ENCODE data around the gene PPIC. TPM values are rescaled to one million over a fixed set of nuclear protein-coding genes. Genes with fewer than 3 reads are reported as not detected.
"Not testable (repeated sequence)": the region's sequence is repeated elsewhere in the genome, so short reads cannot be mapped to it uniquely, and the experiment has no call there.

Gene PPIC
- polyA plus RNA-seq, 4 donors, result 19.2 to 46.4 (median 28.5) TPM

DNA sequence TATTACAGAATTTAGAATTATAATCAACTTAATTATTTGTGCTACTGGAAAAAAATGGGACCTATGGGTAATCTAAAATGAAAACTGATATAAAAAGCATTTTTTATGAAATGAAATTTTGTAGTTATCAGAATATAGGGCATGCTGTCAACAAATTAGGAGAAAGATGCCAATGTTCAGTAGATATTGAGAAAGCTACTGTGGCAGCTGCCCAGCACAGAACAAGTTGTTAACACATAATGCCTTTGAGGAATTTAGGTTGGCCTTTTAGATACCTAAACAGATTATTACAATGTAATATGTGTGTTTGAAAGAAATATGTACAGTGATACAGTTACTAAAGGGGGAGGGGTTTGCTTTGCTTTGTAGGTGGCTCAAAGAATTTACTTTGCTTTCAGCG is 54.1 kb downstream of the PPIC start:
- no peak overlapping the region for H3K27ac ChIP-seq (ENCODE audit: low read depth in 1 of 3, low read length in 2 of 3)
- H3K36me3 ChIP-seq (ENCODE audit: control insufficient read depth in 3 of 3, insufficient read depth in 2 of 3, low read depth in 1 of 3, low read length in 3 of 3), result no peaks in the 10 kb centered on the region
- H3K4me1 ChIP-seq (ENCODE audit: control insufficient read depth in 3 of 3, insufficient read depth in 2 of 3, low read depth in 1 of 3, low read length in 2 of 3), result no peaks in the 10 kb centered on the region
- H3K4me3 ChIP-seq (ENCODE audit: low read depth in 1 of 3, low read length in 3 of 3), result no peak overlapping the region
- FAIRE-seq, result no peak
- no peaks in the 10 kb centered on the region for H3K9me3 ChIP-seq (ENCODE audit: control insufficient read depth in 2 of 2, insufficient read depth in 1 of 2, low read depth in 1 of 2, low read length in 1 of 2)
- 0 to 48% (median 4%) methylated on average over 1 of the region's 1 CpG for WGBS, 3 donors
- DNase-seq, result no peak
- H3K27me3 ChIP-seq (ENCODE audit: control insufficient read depth in 3 of 3, insufficient read depth in 3 of 3, low read length in 3 of 3), result no peaks in the 10 kb centered on the region

DNA sequence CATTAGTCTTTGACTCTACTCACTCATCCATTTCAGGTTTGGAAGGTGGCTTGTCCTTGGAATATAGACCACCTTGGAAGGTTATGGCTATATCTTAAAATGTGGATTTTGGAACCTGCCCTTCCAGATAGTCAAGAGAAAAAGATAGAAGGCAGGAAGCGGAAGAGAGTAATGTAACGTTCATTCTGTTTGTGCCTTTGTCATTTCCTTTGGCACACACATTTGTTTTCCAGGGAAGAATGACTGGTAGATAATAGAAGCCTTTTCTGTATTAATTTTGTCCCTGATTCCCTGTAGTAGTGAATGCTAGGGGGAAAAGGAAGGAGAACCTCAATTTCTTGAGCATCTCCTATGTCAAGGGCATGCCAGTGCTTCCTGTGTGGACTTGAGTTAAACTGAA is 54.7 kb downstream of the PPIC start:
- Histone ChIP-seq H3K27me3 (ENCODE audit: control insufficient read depth in 3 of 3, insufficient read depth in 3 of 3, low read length in 3 of 3) (no peaks in the 10 kb centered on the region), H3K4me1 (ENCODE audit: control insufficient read depth in 3 of 3, insufficient read depth in 2 of 3, low read depth in 1 of 3, low read length in 2 of 3) (no peaks in the 10 kb centered on the region), H3K9me3 (ENCODE audit: control insufficient read depth in 2 of 2, insufficient read depth in 1 of 2, low read depth in 1 of 2, low read length in 1 of 2) (no peaks in the 10 kb centered on the region), H3K36me3 (ENCODE audit: control insufficient read depth in 3 of 3, insufficient read depth in 2 of 3, low read depth in 1 of 3, low read length in 3 of 3) (no peaks in the 10 kb centered on the region), H3K4me3 (ENCODE audit: low read depth in 1 of 3, low read length in 3 of 3) (no peak overlapping the region), H3K27ac (ENCODE audit: low read depth in 1 of 3, low read length in 2 of 3) (no peak overlapping the region)
- FAIRE-seq (no peak), DNase-seq (no peak)
- 47 to 79% (median 69%) methylated on average over 2 of the region's 2 CpGs for WGBS, 3 donors

DNA sequence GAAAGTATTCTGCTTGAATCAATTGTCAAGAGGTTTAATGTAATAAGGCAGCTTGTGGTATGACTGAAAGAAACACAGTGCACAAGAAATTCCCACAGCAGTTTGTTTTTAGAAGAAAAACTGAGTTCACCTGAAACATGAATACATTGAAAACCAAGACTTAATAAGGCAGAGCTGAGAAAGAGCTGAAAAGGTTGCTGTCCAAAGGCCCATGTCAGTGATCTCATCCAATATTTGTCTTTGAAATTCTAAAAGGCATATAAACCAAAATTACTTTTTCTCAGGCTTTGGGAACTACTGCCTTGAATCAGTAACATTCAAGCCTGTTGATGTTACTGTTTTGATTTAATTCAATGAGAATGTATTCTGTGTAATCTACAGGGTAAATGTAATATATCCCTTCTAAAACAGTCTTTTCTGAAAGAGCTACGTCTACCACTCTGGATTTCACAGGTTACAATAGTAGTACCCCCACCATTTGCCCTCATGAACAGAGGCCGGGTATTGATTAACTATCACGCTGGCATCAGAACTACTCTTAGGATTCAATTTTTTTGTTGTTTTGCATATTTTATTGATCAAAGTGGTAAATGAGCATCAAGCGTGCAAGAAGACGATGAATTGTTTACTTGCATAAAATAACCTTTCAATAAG is 57.8 kb downstream of the PPIC start:
- no peaks in the 10 kb centered on the region for H3K4me1 ChIP-seq (ENCODE audit: control insufficient read depth in 3 of 3, insufficient read depth in 2 of 3, low read depth in 1 of 3, low read length in 2 of 3)
- H3K9me3 ChIP-seq (ENCODE audit: control insufficient read depth in 2 of 2, insufficient read depth in 1 of 2, low read depth in 1 of 2, low read length in 1 of 2), result no peaks in the 10 kb centered on the region
- WGBS, 3 donors, result 79 to 97% (median 91%) methylated on average over 5 of the region's 5 CpGs
- no peak overlapping the region for H3K27ac ChIP-seq (ENCODE audit: low read depth in 1 of 3, low read length in 2 of 3)
- FAIRE-seq, result no peak
- no peaks in the 10 kb centered on the region for H3K36me3 ChIP-seq (ENCODE audit: control insufficient read depth in 3 of 3, insufficient read depth in 2 of 3, low read depth in 1 of 3, low read length in 3 of 3)
- no peak for DNase-seq
- H3K4me3 ChIP-seq (ENCODE audit: low read depth in 1 of 3, low read length in 3 of 3), result no peak overlapping the region
- H3K27me3 ChIP-seq (ENCODE audit: control insufficient read depth in 3 of 3, insufficient read depth in 3 of 3, low read length in 3 of 3), result no peaks in the 10 kb centered on the region

DNA sequence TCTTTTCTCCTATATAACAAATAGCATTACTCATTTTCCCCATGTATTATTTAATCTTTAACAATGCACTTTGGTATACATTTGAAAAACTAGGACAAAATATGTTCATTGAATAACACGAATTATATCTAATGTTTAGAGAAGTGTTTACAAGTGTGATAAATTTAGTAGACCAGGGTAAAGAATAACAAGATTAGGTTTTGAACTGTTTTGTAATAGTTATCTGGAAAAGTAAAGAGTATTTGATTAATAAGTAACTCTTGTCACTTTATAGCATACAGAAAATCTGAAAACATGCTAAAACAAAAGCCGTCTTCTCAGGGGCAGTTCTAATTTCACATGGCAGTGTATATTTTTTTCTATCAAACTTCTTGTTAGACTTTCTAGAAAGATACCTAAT is 58.5 kb downstream of the PPIC start:
- FAIRE-seq, result peak; percentile 59
- no peaks in the 10 kb centered on the region for H3K36me3 ChIP-seq (ENCODE audit: control insufficient read depth in 3 of 3, insufficient read depth in 2 of 3, low read depth in 1 of 3, low read length in 3 of 3)
- WGBS, 3 donors, result 45 to 60% (median 51%) methylated on average over 2 of the region's 2 CpGs
- peak in 1 of 2 donors; percentile 11 for DNase-seq
- no peaks in the 10 kb centered on the region for H3K27me3 ChIP-seq (ENCODE audit: control insufficient read depth in 3 of 3, insufficient read depth in 3 of 3, low read length in 3 of 3)
- no peaks in the 10 kb centered on the region for H3K4me1 ChIP-seq (ENCODE audit: control insufficient read depth in 3 of 3, insufficient read depth in 2 of 3, low read depth in 1 of 3, low read length in 2 of 3)
- no peak overlapping the region for H3K4me3 ChIP-seq (ENCODE audit: low read depth in 1 of 3, low read length in 3 of 3)
- H3K27ac ChIP-seq (ENCODE audit: low read depth in 1 of 3, low read length in 2 of 3), result no peak overlapping the region
- H3K9me3 ChIP-seq (ENCODE audit: control insufficient read depth in 2 of 2, insufficient read depth in 1 of 2, low read depth in 1 of 2, low read length in 1 of 2), result no peaks in the 10 kb centered on the region

DNA sequence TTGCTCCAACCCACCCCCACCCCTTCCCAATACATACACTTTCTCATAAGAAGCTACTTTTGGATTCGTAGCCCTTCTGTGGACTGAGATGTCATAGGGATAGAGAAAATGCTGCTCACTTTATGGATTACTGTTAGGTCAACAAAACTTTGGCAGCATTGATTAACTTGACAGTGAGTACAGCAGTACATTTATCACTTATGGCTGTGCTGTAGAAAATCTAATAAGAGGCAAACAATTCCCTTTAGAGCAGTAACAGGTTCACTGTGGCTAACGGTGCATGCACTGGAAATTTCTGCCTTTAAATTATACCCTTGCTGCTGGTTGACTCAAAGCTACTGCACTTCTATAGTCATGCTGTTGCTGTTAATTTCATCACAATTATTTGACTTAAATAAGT is 59.2 kb downstream of the PPIC start:
- Histone ChIP-seq H3K4me1 (ENCODE audit: control insufficient read depth in 3 of 3, insufficient read depth in 2 of 3, low read depth in 1 of 3, low read length in 2 of 3) (no peaks in the 10 kb centered on the region), H3K36me3 (ENCODE audit: control insufficient read depth in 3 of 3, insufficient read depth in 2 of 3, low read depth in 1 of 3, low read length in 3 of 3) (no peaks in the 10 kb centered on the region), H3K4me3 (ENCODE audit: low read depth in 1 of 3, low read length in 3 of 3) (no peak overlapping the region), H3K9me3 (ENCODE audit: control insufficient read depth in 2 of 2, insufficient read depth in 1 of 2, low read depth in 1 of 2, low read length in 1 of 2) (no peaks in the 10 kb centered on the region), H3K27ac (ENCODE audit: low read depth in 1 of 3, low read length in 2 of 3) (no peak overlapping the region), H3K27me3 (ENCODE audit: control insufficient read depth in 3 of 3, insufficient read depth in 3 of 3, low read length in 3 of 3) (no peaks in the 10 kb centered on the region)
- WGBS, 3 donors, result 65 to 81% (median 80%) methylated on average over 2 of the region's 2 CpGs
- DNase-seq (no peak), FAIRE-seq (no peak)

DNA sequence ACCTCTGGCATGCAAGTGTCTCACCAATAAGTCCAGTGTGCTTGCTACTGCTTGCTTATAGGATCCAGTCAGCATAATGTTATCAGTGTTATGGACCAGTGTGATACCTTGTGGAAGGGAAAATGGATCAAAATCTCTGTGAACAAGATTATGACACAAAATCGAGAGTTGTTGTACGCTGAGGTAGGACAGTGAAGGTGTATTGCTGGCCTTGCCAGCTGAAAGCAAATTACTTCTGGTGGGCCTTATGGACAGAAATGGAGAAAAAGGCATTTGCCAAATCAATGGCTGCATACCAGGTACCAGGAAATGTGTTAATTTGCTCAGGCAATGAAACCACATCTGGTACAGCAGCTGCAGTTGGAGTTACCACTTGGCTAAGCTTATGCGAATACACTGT is 62.3 kb downstream of the PPIC start:
- not testable (repeated sequence) for FAIRE-seq; H3K9me3 ChIP-seq (ENCODE audit: control insufficient read depth in 2 of 2, insufficient read depth in 1 of 2, low read depth in 1 of 2, low read length in 1 of 2); H3K4me3 ChIP-seq (ENCODE audit: low read depth in 1 of 3, low read length in 3 of 3); DNase-seq; H3K4me1 ChIP-seq (ENCODE audit: control insufficient read depth in 3 of 3, insufficient read depth in 2 of 3, low read depth in 1 of 3, low read length in 2 of 3); H3K27me3 ChIP-seq (ENCODE audit: control insufficient read depth in 3 of 3, insufficient read depth in 3 of 3, low read length in 3 of 3); H3K27ac ChIP-seq (ENCODE audit: low read depth in 1 of 3, low read length in 2 of 3); H3K36me3 ChIP-seq (ENCODE audit: control insufficient read depth in 3 of 3, insufficient read depth in 2 of 3, low read depth in 1 of 3, low read length in 3 of 3)
- 94 to 98% (median 97%) methylated on average over 3 of the region's 3 CpGs for WGBS, 3 donors

DNA sequence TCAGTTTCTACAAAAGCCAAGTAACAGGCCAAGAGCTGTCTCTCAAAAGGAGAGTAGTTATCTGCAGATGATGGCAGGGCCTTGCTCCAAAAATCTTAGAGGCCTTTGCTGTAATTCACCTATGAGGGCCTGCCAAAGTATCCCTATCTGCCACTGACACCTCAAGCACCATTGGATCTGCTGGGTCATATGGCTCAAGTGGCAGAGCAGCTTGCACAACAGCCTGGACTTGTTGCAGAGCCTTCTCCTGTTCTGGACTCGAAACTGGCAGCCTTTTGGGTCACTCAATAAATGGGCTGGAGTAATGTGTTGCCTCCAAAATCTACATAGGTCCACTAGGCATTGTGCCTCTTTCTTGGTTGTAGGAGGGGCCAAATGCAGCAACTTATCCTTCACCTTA is 62.8 kb downstream of the PPIC start:
- H3K27ac ChIP-seq (ENCODE audit: low read depth in 1 of 3, low read length in 2 of 3); H3K36me3 ChIP-seq (ENCODE audit: control insufficient read depth in 3 of 3, insufficient read depth in 2 of 3, low read depth in 1 of 3, low read length in 3 of 3); H3K4me1 ChIP-seq (ENCODE audit: control insufficient read depth in 3 of 3, insufficient read depth in 2 of 3, low read depth in 1 of 3, low read length in 2 of 3); DNase-seq; H3K9me3 ChIP-seq (ENCODE audit: control insufficient read depth in 2 of 2, insufficient read depth in 1 of 2, low read depth in 1 of 2, low read length in 1 of 2); FAIRE-seq; H3K4me3 ChIP-seq (ENCODE audit: low read depth in 1 of 3, low read length in 3 of 3); H3K27me3 ChIP-seq (ENCODE audit: control insufficient read depth in 3 of 3, insufficient read depth in 3 of 3, low read length in 3 of 3): not testable (repeated sequence)
- WGBS, 3 donors, result 76 to 96% (median 89%) methylated on average over 1 of the region's 1 CpG

Other genes with a start within 250 kb of the PPIC start
- 10 to 100 TPM in 3 of 4 donors, 1 to 10 TPM in 1; 7.7 to 33.7 (median 27.2) TPM for gene SNX24, start 191.1 kb downstream of the PPIC start, polyA plus RNA-seq
- gene PRDM6, start 52.5 kb upstream of the PPIC start, polyA plus RNA-seq, result under 1 TPM in 3 of 4 donors, not detected in 1; 0.31 to 0.54 (median 0.34) TPM

All from small intestine (tissue), 7 donors.